B cell (primary cell): Measurements from ENCODE around the gene TAF11L10. TPM values are rescaled to one million over a fixed set of nuclear protein-coding genes. Genes with fewer than 3 reads are reported as not detected.

ENCODE experiments used
- ATAC-seq: fragments of 200-7000 bp; cut with Tn5 transposase; one replicate; pipeline ENCODE4 v1.10.0; 2021; ENCODE audit warnings: low read depth, mild to moderate bottlenecking, moderate number of reproducible peaks, moderate library complexity
- CTCF ChIA-PET: fragments of 350-600 bp; sonication (Branson Sonifier 250); formaldehyde crosslinking; loops from one replicate; lab custom pipeline; 2021; ENCODE audit warnings: antibody characterized with exemption, inconsistent platforms; lab: Charles Lee
- POLR2A ChIA-PET: fragments of 350-600 bp; sonication (Branson Sonifier 250); formaldehyde crosslinking; loops from one replicate; lab custom pipeline; 2021; ENCODE audit warnings: antibody characterized with exemption; lab: Charles Lee
- DNase-seq: peaks from one replicate; pipeline ENCODE4 v3.0.0; 2013
- H2AFZ ChIP-seq: 2 replicates; pipeline ENCODE4 v1.6.1; 2012; ENCODE audit warnings: mild to moderate bottlenecking, low read depth, low read length; ENCODE audit not compliant: insufficient read depth, poor library complexity, severe bottlenecking
- H3K27ac ChIP-seq, 2 donors: 1 replicate in 1 of 2; 2 replicates in 1 of 2; pipeline ENCODE4 v1.5.1; 2012 to 2013; ENCODE audit warnings: low read length in 2 of 2, mild to moderate bottlenecking in 2 of 2, moderate library complexity in 1 of 2
- H3K27me3 ChIP-seq, 4 experiments: fragments of 200-600 bp in 1 of 4; sonication (generic) in 1 of 4; replicated peaks in 1 of 4; 1 replicate in 2 of 4; 2 replicates in 2 of 4; pipeline versions ENCODE4 v1.6.1 to v1.7.0; 2013 to 2016; ENCODE audit warnings: low read length in 3 of 4, mild to moderate bottlenecking in 2 of 4, mixed read lengths in 1 of 4, moderate library complexity in 1 of 4; ENCODE audit not compliant: insufficient read depth in 4 of 4, control insufficient read depth in 3 of 4; ENCODE audit errors: control extremely low read depth in 1 of 4
- H3K36me3 ChIP-seq, 2 experiments: replicated peaks in 1 of 2; 1 replicate in 1 of 2; 2 replicates in 1 of 2; pipeline versions ENCODE4 v1.6.1 to v1.7.1; 2013; ENCODE audit warnings: low read length in 1 of 2; ENCODE audit not compliant: insufficient read depth in 2 of 2, control insufficient read depth in 1 of 2; ENCODE audit errors: control extremely low read depth in 1 of 2, extremely low read depth in 1 of 2
- H3K4me1 ChIP-seq, 2 donors: fragments of 200-600 bp in 1 of 2; sonication (generic) in 1 of 2; 1 replicate in 1 of 2; 2 replicates in 1 of 2; pipeline versions ENCODE4 v1.5.1 to v1.6.1; 2013 to 2017; ENCODE audit warnings: low read length in 2 of 2; ENCODE audit not compliant: control insufficient read depth in 2 of 2, insufficient read depth in 2 of 2
- H3K4me2 ChIP-seq: replicated peaks from 2 replicates; pipeline ENCODE3; 2012; ENCODE audit warnings: mild to moderate bottlenecking, low read depth, low read length; ENCODE audit not compliant: poor library complexity, severe bottlenecking
- H3K4me3 ChIP-seq, 5 experiments: fragments of 200-600 bp in 1 of 5; sonication (generic) in 1 of 5; 1 replicate in 3 of 5; 2 replicates in 2 of 5; pipeline versions ENCODE4 v1.5.1 to v1.7.0; 2011 to 2016; ENCODE audit warnings: low read length in 4 of 5, mild to moderate bottlenecking in 4 of 5, low read depth in 2 of 5, control low read depth in 1 of 5, moderate library complexity in 1 of 5; ENCODE audit not compliant: insufficient read depth in 1 of 5; ENCODE audit errors: control extremely low read depth in 1 of 5, extremely low read depth in 1 of 5
- H3K79me2 ChIP-seq: fragments of 200-600 bp; sonication (generic); one replicate; pipeline ENCODE4 v1.6.0; 2016; ENCODE audit warnings: low read length; ENCODE audit not compliant: control insufficient read depth, insufficient read depth
- H3K9ac ChIP-seq: fragments of 200-600 bp; sonication (generic); 2 replicates; pipeline ENCODE4 v1.6.1; 2017; ENCODE audit warnings: mild to moderate bottlenecking, low read length, moderate library complexity
- H3K9me3 ChIP-seq, 3 donors: one replicate each; pipeline versions ENCODE4 v1.6.1 to v1.7.1; 2013; ENCODE audit warnings: low read length in 2 of 3; ENCODE audit not compliant: control insufficient read depth in 2 of 3, insufficient read depth in 1 of 3; ENCODE audit errors: control extremely low read depth in 1 of 3
- H4K20me1 ChIP-seq: 2 replicates; pipeline ENCODE4 v1.6.0; 2012; ENCODE audit warnings: mild to moderate bottlenecking, low read length; ENCODE audit not compliant: insufficient read depth, control insufficient read depth, poor library complexity, severe bottlenecking
- H3K27ac Mint-ChIP-seq: one replicate; pipeline ENCODE4 v1.8.0; 2021; ENCODE audit warnings: mixed read lengths
- H3K27me3 Mint-ChIP-seq: one replicate; pipeline ENCODE4 v1.8.0; 2021; ENCODE audit warnings: mixed read lengths
- H3K4me1 Mint-ChIP-seq: one replicate; pipeline ENCODE4 v1.8.0; 2021; ENCODE audit warnings: mixed read lengths
- H3K4me3 Mint-ChIP-seq: one replicate; pipeline ENCODE4 v1.8.0; 2021; ENCODE audit warnings: mixed read lengths
- H3K9me3 Mint-ChIP-seq: one replicate; pipeline ENCODE4 v1.8.0; 2022; ENCODE audit warnings: mixed read lengths; ENCODE audit not compliant: insufficient read depth
- CTCF ChIP-seq: fragments of 200-600 bp; IDR thresholded peaks from one replicate; pipeline ENCODE4 v1.8.0; 2022; ENCODE audit warnings: antibody characterized with exemption, mild to moderate bottlenecking
- EZH2 ChIP-seq: IDR thresholded peaks from 2 replicates; pipeline ENCODE4 v1.6.1; 2012; ENCODE audit warnings: borderline replicate concordance, low read depth, mild to moderate bottlenecking, moderate library complexity, low read length; ENCODE audit not compliant: insufficient read depth, poor library complexity, severe bottlenecking
- WGBS: methylation state at CpG from one replicate; pipeline ENCODE4 v1.1.5; 2013; ENCODE audit warnings: missing lambda C conversion rate; ENCODE audit not compliant: insufficient coverage; 5-methylcytosine and 5-hydroxymethylcytosine counted together
- intact Hi-C: fragments of 100-400 bp; cut with micrococcal nuclease; formaldehyde crosslinking; loops from one replicate; pipeline ENCODE4 v1.10.0; 2022
- polyA plus RNA-seq: library from polyadenylated mRNA; depleted of rRNA; stranded (reverse); fragments of >200 nt; gene quantifications from 2 replicates; pipeline ENCODE4 v1.2.3, GENCODE V29; 2012
- total RNA-seq, 2 donors: library from RNA; stranded (reverse); fragments of 120-200 nt in 1 of 2; gene quantifications; 1 replicate in 1 of 2; 2 replicates in 1 of 2; pipeline versions ENCODE4 v1.2.3 to v1.2.4, GENCODE V29; 2013 to 2022

TAF11L10 gene
- total and polyA plus RNA-seq, 2 donors (not counting 1 experiment from before 2014, with no cell fraction given): not detected

GRCh38 chr5:17625686-17626085 lies 28.1 kb upstream of the TAF11L10 start:
- Mint-ChIP-seq H3K27me3 (peaks cover 4% of the 10 kb centered on the region), H3K9me3 (no peaks in the 10 kb centered on the region), H3K4me1 (no peaks in the 10 kb centered on the region), H3K27ac (no peak overlapping the region), H3K4me3 (no peak overlapping the region)
- DNase-seq (no peak), ATAC-seq (no peak)
- TF ChIP-seq EZH2: no peak
- no peak for TF ChIP-seq CTCF
- H3K36me3 ChIP-seq: no peaks in the 10 kb centered on the region
- intact Hi-C loops: no loop called here
- peaks cover 0 to 8% (median 0%) of the 10 kb centered on the region in 3 donors for H3K9me3 ChIP-seq
- H3K4me1 ChIP-seq: no peaks in the 10 kb centered on the region
- H3K79me2 ChIP-seq: no peaks in the 10 kb centered on the region
- no peak overlapping the region for H3K27ac ChIP-seq
- WGBS: 91% methylated on average over 11 of the region's 11 CpGs
- H3K4me2 ChIP-seq: no peak overlapping the region
- no peaks in the 10 kb centered on the region for H4K20me1 ChIP-seq
- H3K9ac ChIP-seq: no peak overlapping the region
- H2AFZ ChIP-seq: no peak overlapping the region
- ChIA-PET CTCF (no interaction called here), POLR2A (no interaction called here)
- H3K4me3 ChIP-seq: no peak overlapping the region
- no peaks in the 10 kb centered on the region for H3K27me3 ChIP-seq

- H3K4me3 Mint-ChIP-seq: no peak overlapping the region
- no peak overlapping the region for H3K27ac Mint-ChIP-seq
- H3K4me3 ChIP-seq: no peak overlapping the region
- H3K9me3 ChIP-seq: peaks cover 0 to 9% (median 0%) of the 10 kb centered on the region in 3 donors
- intact Hi-C loops: no loop called here
- peaks cover 3% of the 10 kb centered on the region for H3K9me3 Mint-ChIP-seq
- no peaks in the 10 kb centered on the region for H4K20me1 ChIP-seq
- H3K27me3 ChIP-seq: no peaks in the 10 kb centered on the region
- H3K36me3 ChIP-seq: no peaks in the 10 kb centered on the region
- no peaks in the 10 kb centered on the region for H3K4me1 Mint-ChIP-seq
- no peak overlapping the region for H3K9ac ChIP-seq
- ATAC-seq: no peak
- 95% methylated on average over 17 of the region's 17 CpGs for WGBS
- H3K27me3 Mint-ChIP-seq: peaks cover 4% of the 10 kb centered on the region
- H3K4me1 ChIP-seq: no peaks in the 10 kb centered on the region
- no peak overlapping the region for H3K4me2 ChIP-seq
- no peak for TF ChIP-seq EZH2
- TF ChIP-seq CTCF: no peak
- DNase-seq: no peak
- no peak overlapping the region for H3K27ac ChIP-seq
- no peaks in the 10 kb centered on the region for H3K79me2 ChIP-seq
- CTCF ChIA-PET: no interaction called here
- no peak overlapping the region for H2AFZ ChIP-seq
- POLR2A ChIA-PET: no interaction called here
Measured at GRCh38 chr5:17620627-17621026, 23.0 kb upstream of the TAF11L10 start.
